SK-N-SH treated with all-trans-retinoic acid at 6 μM for 48 hours (cell line): ENCODE data around the gene DYTN.

Experiments used
- ATAC-seq: fragments of 200-7000 bp; cut with Tn5 transposase; 3 replicates; pipeline ENCODE4 v1.9.1; 2020; ENCODE audit warnings: mild to moderate bottlenecking, moderate library complexity
- ARNTL ChIP-seq: fragments of 450-650 bp; formaldehyde crosslinking; IDR thresholded peaks from 2 replicates; pipeline ENCODE4 v1.5.0; 2020; ENCODE audit warnings: low read depth, mild to moderate bottlenecking, moderate library complexity, borderline replicate concordance
- BACH2 ChIP-seq: fragments of 250-450 bp; sonication (Bioruptor Pico); IDR thresholded peaks from 2 replicates; pipeline ENCODE4 v1.9.0; 2021; ENCODE audit warnings: mild to moderate bottlenecking, borderline replicate concordance
- CSDC2 ChIP-seq: fragments of 250-450 bp; sonication (Bioruptor Pico); IDR thresholded peaks from 2 replicates; pipeline ENCODE4 v1.5.0; 2020; ENCODE audit warnings: mild to moderate bottlenecking, moderate library complexity
- CSRNP3 ChIP-seq: fragments of 250-450 bp; sonication (Bioruptor Pico); IDR thresholded peaks from 2 replicates; pipeline ENCODE4 v1.5.1; 2021; ENCODE audit warnings: mild to moderate bottlenecking, moderate library complexity
- ESRRG ChIP-seq: fragments of 250-450 bp; sonication (Bioruptor Pico); IDR thresholded peaks from 2 replicates; pipeline ENCODE4 v1.6.1; 2021; ENCODE audit warnings: mild to moderate bottlenecking
- GLIS3 ChIP-seq: fragments of 250-450 bp; sonication (Bioruptor Pico); IDR thresholded peaks from 2 replicates; pipeline ENCODE4 v1.5.0; 2020; ENCODE audit warnings: mild to moderate bottlenecking, moderate library complexity
- OSR1 ChIP-seq: fragments of 250-450 bp; sonication (Bioruptor Pico); IDR thresholded peaks from 2 replicates; pipeline ENCODE4 v1.8.0; 2022; ENCODE audit warnings: moderate library complexity, mild to moderate bottlenecking, inconsistent platforms
- PATZ1 ChIP-seq: fragments of 250-450 bp; sonication (Bioruptor Pico); IDR thresholded peaks from 2 replicates; pipeline ENCODE4 v1.8.0; 2020; ENCODE audit warnings: mild to moderate bottlenecking, moderate library complexity, borderline replicate concordance
- PPARA ChIP-seq: fragments of 250-450 bp; sonication (Bioruptor Pico); IDR thresholded peaks from 2 replicates; pipeline ENCODE4 v1.5.0; 2020; ENCODE audit warnings: mild to moderate bottlenecking, borderline replicate concordance
- RARB ChIP-seq: fragments of 250-450 bp; sonication (Bioruptor Pico); IDR thresholded peaks from 2 replicates; pipeline ENCODE4 v1.8.0; 2021; ENCODE audit warnings: mild to moderate bottlenecking, moderate library complexity
- SNAI2 ChIP-seq: fragments of 250-450 bp; sonication (Bioruptor Pico); IDR thresholded peaks from 2 replicates; pipeline ENCODE4 v1.5.0; 2020; ENCODE audit warnings: mild to moderate bottlenecking, moderate library complexity
- TCF4 ChIP-seq: fragments of 250-450 bp; sonication (Bioruptor Pico); IDR thresholded peaks from 2 replicates; pipeline ENCODE4 v1.8.0; 2021; ENCODE audit warnings: mild to moderate bottlenecking, moderate library complexity, borderline replicate concordance
- TOX ChIP-seq: fragments of 250-450 bp; sonication (Bioruptor Pico); IDR thresholded peaks from 2 replicates; pipeline ENCODE4 v1.8.0; 2021; ENCODE audit warnings: mild to moderate bottlenecking, moderate library complexity, borderline replicate concordance
- TSHZ2 ChIP-seq: fragments of 250-450 bp; sonication (Bioruptor Pico); IDR thresholded peaks from 2 replicates; pipeline ENCODE4 v1.5.0; 2020; ENCODE audit warnings: mild to moderate bottlenecking, moderate library complexity
- ZC3H10 ChIP-seq: fragments of 250-450 bp; sonication (Bioruptor Pico); IDR thresholded peaks from 2 replicates; pipeline ENCODE4 v1.5.1; 2021; ENCODE audit warnings: mild to moderate bottlenecking, moderate library complexity
- ZFP3 ChIP-seq: fragments of 250-450 bp; sonication (Bioruptor Pico); IDR thresholded peaks from 2 replicates; pipeline ENCODE4 v1.5.0; 2020; ENCODE audit warnings: mild to moderate bottlenecking, moderate library complexity
- ZFP30 ChIP-seq: fragments of 450-650 bp; formaldehyde crosslinking; IDR thresholded peaks from 2 replicates; pipeline ENCODE4 v1.5.0; 2022; ENCODE audit warnings: mild to moderate bottlenecking, moderate library complexity
- ZNF565 ChIP-seq: fragments of 450-650 bp; formaldehyde crosslinking; conservative IDR thresholded peaks from 2 replicates; pipeline ENCODE4 v1.5.0; 2020; ENCODE audit warnings: low read depth, mild to moderate bottlenecking, moderate library complexity
- ZNF70 ChIP-seq: fragments of 450-650 bp; formaldehyde crosslinking; IDR thresholded peaks from 2 replicates; pipeline ENCODE4 v1.5.0; 2020; ENCODE audit warnings: mild to moderate bottlenecking, moderate library complexity
- ZNF8 ChIP-seq: fragments of 450-650 bp; formaldehyde crosslinking; IDR thresholded peaks from 2 replicates; pipeline ENCODE4 v1.5.0; 2020; ENCODE audit warnings: mild to moderate bottlenecking, moderate library complexity

The DYTN gene

GRCh38 chr2:206736935-206737334 lies 18.7 kb upstream of the DYTN start (continued):
- TF ChIP-seq TSHZ2 (CRISPR knock-in tag) (no peak), RARB (no peak), ZNF565 (no peak), ZFP30 (CRISPR knock-in tag) (no peak), ESRRG (CRISPR knock-in tag) (no peak)

GRCh38 chr2:206733341-206733740 lies 15.1 kb upstream of the DYTN start:
- no peak for ATAC-seq
- TF ChIP-seq TCF4 (CRISPR knock-in tag) (no peak), ESRRG (CRISPR knock-in tag) (no peak), ZC3H10 (CRISPR knock-in tag) (no peak), ZNF565 (no peak), GLIS3 (no peak), SNAI2 (CRISPR knock-in tag) (no peak), ZFP30 (CRISPR knock-in tag) (no peak), ARNTL (no peak), PPARA (CRISPR knock-in tag) (no peak), OSR1 (CRISPR knock-in tag) (no peak), ZNF70 (CRISPR knock-in tag) (no peak), TSHZ2 (CRISPR knock-in tag) (no peak), PATZ1 (CRISPR knock-in tag) (no peak), BACH2 (CRISPR knock-in tag) (no peak), CSDC2 (CRISPR knock-in tag) (no peak), TOX (CRISPR knock-in tag) (no peak), RARB (no peak)

- no peak for TF ChIP-seq ARNTL
- no peak for TF ChIP-seq TOX (CRISPR knock-in tag)
- ATAC-seq = no peak
These were observed 10.3 kb upstream of the DYTN start for GRCh38 chr2:206728277-206729199.

GRCh38 chr2:206727287-206727686 lies 9.1 kb upstream of the DYTN start:
- no peak for ATAC-seq
- TF ChIP-seq TOX (CRISPR knock-in tag) (no peak), OSR1 (CRISPR knock-in tag) (no peak), ARNTL (no peak), BACH2 (CRISPR knock-in tag) (no peak), ZC3H10 (CRISPR knock-in tag) (no peak), ZFP3 (CRISPR knock-in tag) (no peak), GLIS3 (no peak), ZNF8 (CRISPR knock-in tag) (no peak), CSRNP3 (CRISPR knock-in tag) (no peak)
